Mesenchymal stem cell (in vitro differentiated cells and primary cell): ENCODE results near the gene MXRA5.
"Not testable (repeated sequence)": the region's sequence is repeated elsewhere in the genome, so short reads cannot be mapped to it uniquely, and the experiment has no call there.

Experiments used
- DNase-seq: peaks from one replicate; pipeline ENCODE4 v3.0.0-alpha.2; 2013
- H2AFZ ChIP-seq: one replicate; pipeline ENCODE4 v1.6.1; 2013; ENCODE audit warnings: low read depth, mild to moderate bottlenecking, control low read depth, inconsistent platforms, low read length, moderate library complexity
- H2AK5ac ChIP-seq: 2 replicates; pipeline ENCODE4 v1.6.1; 2013; ENCODE audit warnings: low read length, moderate library complexity, mild to moderate bottlenecking, inconsistent platforms; ENCODE audit not compliant: severe bottlenecking
- H2BK120ac ChIP-seq: one replicate; pipeline ENCODE4 v1.6.1; 2013; ENCODE audit warnings: low read depth, mild to moderate bottlenecking, inconsistent platforms, low read length, moderate library complexity
- H2BK12ac ChIP-seq, 2 experiments: one replicate each; pipeline ENCODE4 v1.6.1; 2013; ENCODE audit warnings: inconsistent platforms in 2 of 2, low read length in 2 of 2, mild to moderate bottlenecking in 2 of 2, moderate library complexity in 2 of 2, control low read depth in 1 of 2
- H2BK15ac ChIP-seq: one replicate; pipeline ENCODE4 v1.6.1; 2013; ENCODE audit warnings: mild to moderate bottlenecking, low read depth, inconsistent platforms; ENCODE audit not compliant: poor library complexity, severe bottlenecking
- H2BK5ac ChIP-seq: 2 replicates; pipeline ENCODE4 v1.6.1; 2013; ENCODE audit warnings: low read depth, mild to moderate bottlenecking, low read length, control low read depth, inconsistent platforms; ENCODE audit not compliant: poor library complexity, severe bottlenecking
- H3K14ac ChIP-seq, 2 experiments: one replicate each; pipeline ENCODE4 v1.6.1; 2013; ENCODE audit warnings: inconsistent platforms in 2 of 2, low read length in 2 of 2, control low read depth in 1 of 2, mild to moderate bottlenecking in 1 of 2, moderate library complexity in 1 of 2
- H3K18ac ChIP-seq, 2 experiments: one replicate each; pipeline ENCODE4 v1.6.1; 2013; ENCODE audit warnings: inconsistent platforms in 2 of 2, low read length in 2 of 2, control low read depth in 1 of 2, low read depth in 1 of 2, mild to moderate bottlenecking in 1 of 2
- H3K23ac ChIP-seq, 2 experiments: one replicate each; pipeline ENCODE4 v1.6.1; 2013; ENCODE audit warnings: inconsistent platforms in 2 of 2, low read length in 2 of 2, mild to moderate bottlenecking in 2 of 2, moderate library complexity in 2 of 2, control low read depth in 1 of 2
- H3K27ac ChIP-seq: 2 replicates; pipeline ENCODE4 v1.5.1; 2013; ENCODE audit warnings: mild to moderate bottlenecking, moderate library complexity, low read length, control low read depth, inconsistent platforms; ENCODE audit not compliant: poor library complexity, severe bottlenecking
- H3K27me3 ChIP-seq, 2 experiments: 2 replicates each; pipeline versions ENCODE4 v1.6.1 to v1.7.0; 2013; ENCODE audit warnings: low read length in 2 of 2, mild to moderate bottlenecking in 2 of 2, moderate library complexity in 2 of 2, control low read depth in 1 of 2, inconsistent platforms in 1 of 2; ENCODE audit not compliant: control insufficient read depth in 1 of 2, insufficient read depth in 1 of 2
- H3K36me3 ChIP-seq, 2 experiments: 2 replicates each; pipeline versions ENCODE4 v1.6.1 to v1.7.0; 2013; ENCODE audit warnings: low read length in 2 of 2, control low read depth in 1 of 2, inconsistent platforms in 1 of 2, low read depth in 1 of 2, mild to moderate bottlenecking in 1 of 2; ENCODE audit not compliant: insufficient read depth in 2 of 2, control insufficient read depth in 1 of 2
- H3K4ac ChIP-seq, 2 experiments: one replicate each; pipeline ENCODE4 v1.6.1; 2013; ENCODE audit warnings: inconsistent platforms in 2 of 2, low read length in 2 of 2, mild to moderate bottlenecking in 2 of 2, moderate library complexity in 2 of 2, control low read depth in 1 of 2, low read depth in 1 of 2
- H3K4me1 ChIP-seq: 2 replicates; pipeline ENCODE4 v1.6.1; 2013; ENCODE audit warnings: low read depth, low read length, control low read depth; ENCODE audit not compliant: control insufficient read depth, insufficient read depth
- H3K4me2 ChIP-seq: 2 replicates; pipeline ENCODE4 v1.6.1; 2013; ENCODE audit warnings: low read length, mild to moderate bottlenecking, inconsistent platforms; ENCODE audit not compliant: poor library complexity, severe bottlenecking
- H3K4me3 ChIP-seq, 2 experiments: 2 replicates each; pipeline versions ENCODE4 v1.5.1 to v1.7.0; 2013; ENCODE audit warnings: low read length in 2 of 2, mild to moderate bottlenecking in 2 of 2, control low read depth in 1 of 2, low read depth in 1 of 2; ENCODE audit not compliant: insufficient read depth in 1 of 2
- H3K79me1 ChIP-seq: replicated peaks from 2 replicates; pipeline ENCODE4 v1.6.1; 2013; ENCODE audit warnings: mild to moderate bottlenecking, control low read depth, low read length, inconsistent platforms; ENCODE audit not compliant: poor library complexity, severe bottlenecking
- H3K9ac ChIP-seq: 2 replicates; pipeline ENCODE4 v1.7.0; 2013; ENCODE audit warnings: mild to moderate bottlenecking, low read length, moderate library complexity
- H3K9me3 ChIP-seq: 2 replicates; pipeline ENCODE4 v1.7.0; 2013; ENCODE audit warnings: mild to moderate bottlenecking, low read length; ENCODE audit not compliant: control insufficient read depth
- H4K8ac ChIP-seq: one replicate; pipeline ENCODE4 v1.6.1; 2013; ENCODE audit warnings: inconsistent platforms, mild to moderate bottlenecking, low read length, moderate library complexity
- H4K91ac ChIP-seq: one replicate; pipeline ENCODE4 v1.6.1; 2013; ENCODE audit warnings: mild to moderate bottlenecking, low read length, inconsistent platforms
- WGBS: methylation state at CpG from one replicate; pipeline ENCODE4 v1.1.7; 2013; ENCODE audit warnings: mixed read lengths; 5-methylcytosine and 5-hydroxymethylcytosine counted together

Gene MXRA5

GRCh38 chrX:3273668-3274067 lies 72.8 kb downstream of the MXRA5 start:
- not testable (repeated sequence) for H3K9me3 ChIP-seq, H3K27me3 ChIP-seq, H3K18ac ChIP-seq, H3K9ac ChIP-seq, H3K4me3 ChIP-seq, H3K23ac ChIP-seq, H3K4me2 ChIP-seq, H4K8ac ChIP-seq, H3K27ac ChIP-seq, H3K36me3 ChIP-seq, H2BK12ac ChIP-seq, H2BK120ac ChIP-seq, H2BK15ac ChIP-seq, H4K91ac ChIP-seq, H3K4me1 ChIP-seq, H3K4ac ChIP-seq, DNase-seq, H3K79me1 ChIP-seq, H2BK5ac ChIP-seq, H3K14ac ChIP-seq, H2AFZ ChIP-seq, H2AK5ac ChIP-seq
- 60% methylated on average over 1 of the region's 1 CpG for WGBS

- H3K9ac ChIP-seq: peak overlapping the region; percentile 2
- no peak overlapping the region for H3K4me3 ChIP-seq
- no peaks in the 10 kb centered on the region for H3K79me1 ChIP-seq
- no peak overlapping the region for H2BK15ac ChIP-seq
- no peak overlapping the region for H3K4ac ChIP-seq
- H3K4me1 ChIP-seq: no peaks in the 10 kb centered on the region
- H3K18ac ChIP-seq: peak overlapping the region; percentile 12 to 54
- no peak overlapping the region for H4K8ac ChIP-seq
- H3K14ac ChIP-seq: no peak overlapping the region
- no peaks in the 10 kb centered on the region for H3K27me3 ChIP-seq
- no peak overlapping the region for H2AK5ac ChIP-seq
- no peak overlapping the region for H4K91ac ChIP-seq
- no peak overlapping the region for H2BK120ac ChIP-seq
- H2BK5ac ChIP-seq: no peak overlapping the region
- no peak overlapping the region for H2BK12ac ChIP-seq
- H3K36me3 ChIP-seq: no peaks in the 10 kb centered on the region
- WGBS: 2% methylated on average over 4 of the region's 6 CpGs
- H2AFZ ChIP-seq: no peak overlapping the region
- DNase-seq: peak; percentile 76
- H3K23ac ChIP-seq: no peak overlapping the region
- H3K4me2 ChIP-seq: peak overlapping the region; percentile 29
- H3K9me3 ChIP-seq: no peaks in the 10 kb centered on the region
- peak overlapping the region; percentile 93 for H3K27ac ChIP-seq
Observed at GRCh38 chrX:3271834-3272186, 74.6 kb downstream of the MXRA5 start.

GRCh38 chrX:3271183-3271833 lies 75.1 kb downstream of the MXRA5 start:
- Histone ChIP-seq H3K79me1 (no peaks in the 10 kb centered on the region), H3K9ac (peak overlapping the region; percentile 2), H3K18ac (peak overlapping the region; percentile 50 to 75), H4K8ac (peak overlapping the region; percentile 45), H2AFZ (no peak overlapping the region), H2BK5ac (peak overlapping the region; percentile 89), H3K4me3 (peak overlapping the region in 1 of 2 experiments; percentile 7), H3K36me3 (no peaks in the 10 kb centered on the region), H3K14ac (no peak overlapping the region), H3K27me3 (no peaks in the 10 kb centered on the region), H2BK12ac (peak overlapping the region in 1 of 2 experiments; percentile 42), H4K91ac (no peak overlapping the region), H3K4me1 (no peaks in the 10 kb centered on the region), H2BK120ac (peak overlapping the region; percentile 23), H3K27ac (peak overlapping the region; percentile 93), H3K4me2 (peak overlapping the region; percentile 40), H3K9me3 (no peaks in the 10 kb centered on the region), H3K23ac (no peak overlapping the region), H3K4ac (peak overlapping the region; percentile 35 to 79), H2BK15ac (peak overlapping the region; percentile 26), H2AK5ac (no peak overlapping the region)
- 7% methylated on average over 11 of the region's 12 CpGs for WGBS
- DNase-seq: no peak

- Histone ChIP-seq H3K4me3 (no peak overlapping the region), H2AK5ac (no peak overlapping the region), H3K27me3 (no peaks in the 10 kb centered on the region), H3K9me3 (no peaks in the 10 kb centered on the region), H4K8ac (no peak overlapping the region), H2AFZ (no peak overlapping the region), H2BK120ac (no peak overlapping the region), H3K18ac (no peak overlapping the region), H4K91ac (no peak overlapping the region), H3K14ac (no peak overlapping the region), H3K4ac (peak overlapping the region in 1 of 2 experiments; percentile 67), H3K9ac (no peak overlapping the region), H2BK5ac (peak overlapping the region; percentile 44), H3K27ac (peak overlapping the region; percentile 12), H3K4me1 (no peaks in the 10 kb centered on the region), H2BK12ac (no peak overlapping the region), H3K36me3 (no peaks in the 10 kb centered on the region), H3K79me1 (no peaks in the 10 kb centered on the region), H3K4me2 (no peak overlapping the region), H3K23ac (no peak overlapping the region), H2BK15ac (no peak overlapping the region)
- DNase-seq: peak; percentile 45
- 26% methylated on average over 3 of the region's 3 CpGs for WGBS
Observed at GRCh38 chrX:3268829-3269228, 77.6 kb downstream of the MXRA5 start.
